Spleen (tissue), 11 donors: ENCODE results near the gene ITGB5. TPM values are rescaled to one million over a fixed set of nuclear protein-coding genes. Genes with fewer than 3 reads are reported as not detected.

ENCODE experiments used
- DNase-seq: peaks from one replicate; pipeline ENCODE4 v3.0.0-alpha.2; 2020
- H3K27ac ChIP-seq, 8 donors: fragments of 200-600 bp; sonication (generic) in 7 of 8; 1 replicate in 4 of 8; 2 replicates in 4 of 8; pipeline versions ENCODE4 v1.5.0 to v1.8.0; 2016 to 2021; ENCODE audit warnings: inconsistent platforms in 4 of 8, mild to moderate bottlenecking in 4 of 8, moderate library complexity in 1 of 8
- H3K27me3 ChIP-seq, 7 donors: fragments of 200-600 bp; sonication (generic) in 6 of 7; replicated peaks in 1 of 7; 1 replicate in 4 of 7; 2 replicates in 3 of 7; pipeline versions ENCODE4 v1.5.0 to v1.8.0; 2016 to 2021; ENCODE audit warnings: inconsistent platforms in 3 of 7, mild to moderate bottlenecking in 1 of 7
- H3K36me3 ChIP-seq, 6 donors: fragments of 200-600 bp; sonication (generic) in 5 of 6; 1 replicate in 4 of 6; 2 replicates in 2 of 6; pipeline versions ENCODE4 v1.5.0 to v1.8.0; 2016 to 2021; ENCODE audit warnings: inconsistent platforms in 2 of 6
- H3K4me1 ChIP-seq, 6 donors: fragments of 200-600 bp; sonication (generic) in 5 of 6; 1 replicate in 3 of 6; 2 replicates in 3 of 6; pipeline versions ENCODE4 v1.5.0 to v1.8.0; 2016 to 2021; ENCODE audit warnings: inconsistent platforms in 3 of 6
- H3K4me3 ChIP-seq, 8 donors: fragments of 200-600 bp; sonication (generic) in 7 of 8; 1 replicate in 4 of 8; 2 replicates in 4 of 8; pipeline versions ENCODE4 v1.5.0 to v1.8.0; 2016 to 2021; ENCODE audit warnings: inconsistent platforms in 4 of 8, mild to moderate bottlenecking in 4 of 8, moderate library complexity in 2 of 8
- H3K9me3 ChIP-seq, 8 donors: fragments of 200-600 bp; sonication (generic) in 7 of 8; 1 replicate in 4 of 8; 2 replicates in 4 of 8; pipeline versions ENCODE4 v1.5.0 to v1.8.0; 2016 to 2021; ENCODE audit warnings: inconsistent platforms in 4 of 8
- CTCF ChIP-seq, 11 experiments: fragments of 200-600 bp in 7 of 11; fragments of 450-650 bp in 4 of 11; sonication (generic) in 4 of 11; IDR thresholded peaks in 8 of 11; conservative IDR thresholded peaks in 3 of 11; 1 replicate in 7 of 11; 2 replicates in 4 of 11; pipeline versions ENCODE4 v1.4.0 to v1.8.0; 2016 to 2021; ENCODE audit warnings: antibody characterized with exemption in 11 of 11, inconsistent platforms in 4 of 11, mild to moderate bottlenecking in 1 of 11
- POLR2A ChIP-seq, 3 donors: fragments of 450-650 bp; IDR thresholded peaks; one replicate each; pipeline ENCODE4 v1.5.1; 2017; ENCODE audit warnings: antibody characterized with exemption in 3 of 3, mild to moderate bottlenecking in 1 of 3
- POLR2AphosphoS5 ChIP-seq, 3 donors: sonication (generic); formaldehyde crosslinking; IDR thresholded peaks; one replicate each; pipeline ENCODE4 v1.5.1; 2017; ENCODE audit warnings: antibody characterized with exemption in 3 of 3
- WGBS, 5 donors: extraction: QIAGEN DNeasy Blood & Tissue Kit in 3 of 5; methylation state at CpG; one replicate each; pipeline versions ENCODE4 v1.1.5 to v1.1.7; 2013 to 2018; 5-methylcytosine and 5-hydroxymethylcytosine counted together
- intact Hi-C: fragments of 100-400 bp; cut with DNase I; formaldehyde crosslinking; loops from one replicate; pipeline ENCODE4 v1.15.0; 2023; ENCODE audit warnings: low total_unique reads
- polyA plus RNA-seq, 3 donors: library from polyadenylated mRNA; stranded (reverse); fragments of 200-250 nt; gene quantifications; one replicate each; pipeline ENCODE4 v1.2.1, GENCODE V29; 2013
- total RNA-seq, 7 donors: library from RNA; depleted of rRNA in 3 of 7; stranded (reverse); fragments of >200 nt in 3 of 7; fragmentation: NEBNext Ultra II Directional in 4 of 7; extraction: Animal tissue kit (Norgen Biotek cat#: 25700) in 4 of 7; gene quantifications; one replicate each; pipeline versions ENCODE4 v1.1.0 to v1.2.1, GENCODE V29; 2016 to 2021
- donor health status: healthy with polysubstance abuse.
- donor health status: DM: no; HTN: no; CAD: no; lungs with moderate emphysema.
- donor health status: DM: no; HTN: no; CAD: no.
- donor health status: Bipolar disorder and iron deficiency.
- donor health status: healthy.
- donor health status: DM: no; HTN: no; CAD: no.
- donor health status: DM: yes; HTN: yes; CAD: no.

ITGB5 gene
- total and polyA plus RNA-seq, 10 donors = 7.4 to 227 (median 108) TPM

- no peak for DNase-seq
- 73 to 92% (median 89%) methylated on average over 5 to 9 of the region's 9 CpGs for WGBS, 5 donors
- intact Hi-C loops = no loop called here
Measured at GRCh38 chr3:124779751-124780191, 107.4 kb downstream of the ITGB5 start.

GRCh38 chr3:124779116-124779515 is 108.0 kb downstream of the ITGB5 start:
- intact Hi-C loops = no loop called here
- Histone ChIP-seq H3K36me3 (no peaks in the 10 kb centered on the region), H3K9me3 (no peaks in the 10 kb centered on the region), H3K27me3 (no peaks in the 10 kb centered on the region), H3K27ac (peak overlapping the region in 4 of 8 donors; percentile 59 to 76 (median 72)), H3K4me3 (no peak overlapping the region), H3K4me1 (peaks cover 0 to 47% (median 28%) of the 10 kb centered on the region in 6 donors)
- DNase-seq = peak; percentile 59
- 75 to 91% (median 81%) methylated on average over 7 of the region's 7 CpGs for WGBS, 5 donors
- TF ChIP-seq POLR2A (IDR thresholded peaks at IDR 0.05) (no peak), POLR2AphosphoS5 (IDR thresholded peaks at IDR 0.05) (no peak), CTCF (IDR thresholded peaks at IDR 0.05 in 8 of 11, conservative IDR thresholded peaks at IDR 0.05 in 3 of 11) (no peak)

More at GRCh38 chr3:124779751-124780191, 107.4 kb downstream of the ITGB5 start:
- Histone ChIP-seq H3K4me1 (peaks cover 0 to 40% (median 26%) of the 10 kb centered on the region in 6 donors), H3K27ac (peak overlapping the region in 7 of 8 donors; percentile 41 to 76 (median 59)), H3K27me3 (no peaks in the 10 kb centered on the region), H3K4me3 (no peak overlapping the region), H3K36me3 (no peaks in the 10 kb centered on the region), H3K9me3 (no peaks in the 10 kb centered on the region)
- no peak for TF ChIP-seq POLR2AphosphoS5 (IDR thresholded peaks at IDR 0.05)
- TF ChIP-seq CTCF (IDR thresholded peaks at IDR 0.05 in 8 of 11, conservative IDR thresholded peaks at IDR 0.05 in 3 of 11) = no peak
- TF ChIP-seq POLR2A (IDR thresholded peaks at IDR 0.05) = no peak

- Histone ChIP-seq H3K27me3 (peaks cover 0 to 3% (median 0%) of the 10 kb centered on the region in 7 donors), H3K36me3 (peaks cover 0 to 4% (median 0%) of the 10 kb centered on the region in 6 donors), H3K27ac (peak overlapping the region in 1 of 8 donors; percentile 2), H3K4me3 (no peak overlapping the region), H3K4me1 (peaks cover 6 to 59% (median 32%) of the 10 kb centered on the region in 6 donors), H3K9me3 (no peaks in the 10 kb centered on the region)
- DNase-seq = no peak
- intact Hi-C loops = no loop called here
- TF ChIP-seq CTCF (IDR thresholded peaks at IDR 0.05 in 8 of 11, conservative IDR thresholded peaks at IDR 0.05 in 3 of 11) (no peak), POLR2A (IDR thresholded peaks at IDR 0.05) (no peak), POLR2AphosphoS5 (IDR thresholded peaks at IDR 0.05) (no peak)
- WGBS, 5 donors = 79 to 89% (median 83%) methylated on average over 4 to 5 of the region's 5 CpGs
Measured at GRCh38 chr3:124777762-124778470, 109.2 kb downstream of the ITGB5 start.

GRCh38 chr3:124776856-124777255 is 110.3 kb downstream of the ITGB5 start:
- TF ChIP-seq POLR2A (IDR thresholded peaks at IDR 0.05) (no peak), POLR2AphosphoS5 (IDR thresholded peaks at IDR 0.05) (no peak), CTCF (IDR thresholded peaks at IDR 0.05 in 8 of 11, conservative IDR thresholded peaks at IDR 0.05 in 3 of 11) (no peak)
- DNase-seq = peak; percentile 49
- H3K9me3 ChIP-seq = no peaks in the 10 kb centered on the region
- H3K27ac ChIP-seq = no peak overlapping the region
- peaks cover 0 to 4% (median 0%) of the 10 kb centered on the region in 6 donors for H3K36me3 ChIP-seq
- intact Hi-C loops = no loop called here
- peaks cover 0 to 11% (median 0%) of the 10 kb centered on the region in 7 donors for H3K27me3 ChIP-seq
- 73 to 92% (median 83%) methylated on average over 5 of the region's 5 CpGs for WGBS, 5 donors
- peaks cover 6 to 70% (median 38%) of the 10 kb centered on the region in 6 donors for H3K4me1 ChIP-seq
- no peak overlapping the region for H3K4me3 ChIP-seq
